Gastrocnemius medialis (tissue), 4 donors: Measurements from ENCODE around the gene RPS2. TPM values are rescaled to one million over a fixed set of nuclear protein-coding genes. Genes with fewer than 3 reads are reported as not detected.
"Not testable (repeated sequence)": the region's sequence is repeated elsewhere in the genome, so short reads cannot be mapped to it uniquely, and the experiment has no call there.

ENCODE experiments used
- ATAC-seq, 2 donors: fragments of 150-250 bp; one replicate each; pipeline ENCODE4 v1.9.1; 2016
- DNase-seq, 2 donors: peaks; one replicate each; pipeline ENCODE4 v3.0.0-alpha.2; 2019
- H3K27ac ChIP-seq, 4 donors: fragments of 200-600 bp; sonication (generic); 1 replicate in 1 of 4; 2 replicates in 3 of 4; pipeline ENCODE4 v1.5.1; 2016 to 2018; ENCODE audit warnings: mild to moderate bottlenecking in 2 of 4, moderate library complexity in 1 of 4
- H3K27me3 ChIP-seq, 3 donors: fragments of 200-600 bp; sonication (generic) in 2 of 3; 1 replicate in 1 of 3; 2 replicates in 2 of 3; pipeline versions ENCODE4 v1.5.1 to v1.6.0; 2016 to 2019; ENCODE audit warnings: mild to moderate bottlenecking in 1 of 3, moderate library complexity in 1 of 3
- H3K36me3 ChIP-seq, 2 donors: fragments of 200-600 bp; sonication (generic) in 1 of 2; one replicate each; pipeline ENCODE4 v1.5.1; 2017 to 2018
- H3K4me1 ChIP-seq, 2 donors: fragments of 200-600 bp; sonication (generic) in 1 of 2; one replicate each; pipeline ENCODE4 v1.5.1; 2016 to 2017; ENCODE audit warnings: mild to moderate bottlenecking in 2 of 2
- H3K4me3 ChIP-seq, 4 donors: fragments of 200-600 bp; sonication (generic) in 3 of 4; 1 replicate in 1 of 4; 2 replicates in 3 of 4; pipeline ENCODE4 v1.5.1; 2016 to 2019; ENCODE audit warnings: mild to moderate bottlenecking in 2 of 4
- H3K9me3 ChIP-seq, 3 donors: fragments of 200-600 bp; sonication (generic) in 2 of 3; 1 replicate in 1 of 3; 2 replicates in 2 of 3; pipeline ENCODE4 v1.5.1; 2016 to 2019
- POLR2A ChIP-seq, 2 donors: fragments of 450-650 bp; IDR thresholded peaks; one replicate each; pipeline ENCODE4 v1.6.1; 2017; ENCODE audit warnings: antibody characterized with exemption in 2 of 2, mild to moderate bottlenecking in 2 of 2, moderate library complexity in 2 of 2
- in situ Hi-C, 4 donors: fragments of 200-750 bp; cut with MboI; loops; one replicate each; pipeline versions ENCODE4 v1.15.0 to v1.8.0; 2017; ENCODE audit warnings: low sequenced_read_pairs in 4 of 4
- intact Hi-C: fragments of 100-400 bp; cut with DNase I; formaldehyde crosslinking; loops from one replicate; pipeline ENCODE4 v1.15.1; 2023; ENCODE audit warnings: low total_unique reads
- total RNA-seq, 4 donors: library from RNA; depleted of rRNA; stranded (reverse); fragments of >200 nt; gene quantifications; one replicate each; pipeline versions ENCODE4 v1.1.0 to v1.2.3, GENCODE V29; 2016
- TF ChIP-seq, protein P1 (sequence below), 5 experiments: fragments of 450-650 bp in 3 of 5; fragments of 200-600 bp in 2 of 5; sonication (generic) in 2 of 5; IDR thresholded peaks in 4 of 5; conservative IDR thresholded peaks in 1 of 5; 1 replicate in 4 of 5; 2 replicates in 1 of 5; pipeline ENCODE4 v1.5.1; 2016 to 2019; ENCODE audit warnings: antibody characterized with exemption in 5 of 5, mild to moderate bottlenecking in 3 of 5, moderate library complexity in 3 of 5

RPS2 gene
- total RNA-seq, 4 donors from 2014 or later, result 1,162 to 1,876 (median 1,684) TPM

GRCh38 chr16:1922357-1922756 lies 42.3 kb downstream of the RPS2 start:
- in situ Hi-C loops (no loop called here), intact Hi-C loops (no loop called here)
- no peaks in the 10 kb centered on the region for H3K4me1 ChIP-seq
- no peak overlapping the region for H3K4me3 ChIP-seq
- no peaks in the 10 kb centered on the region for H3K9me3 ChIP-seq
- DNase-seq, result no peak
- ATAC-seq, result no peak
- no peaks in the 10 kb centered on the region for H3K36me3 ChIP-seq
- peaks cover 54 to 58% (median 57%) of the 10 kb centered on the region in 3 donors for H3K27me3 ChIP-seq
- no peak overlapping the region for H3K27ac ChIP-seq
- no peak for TF ChIP-seq POLR2A (IDR thresholded peaks at IDR 0.05)
- TF ChIP-seq, protein P1, sequence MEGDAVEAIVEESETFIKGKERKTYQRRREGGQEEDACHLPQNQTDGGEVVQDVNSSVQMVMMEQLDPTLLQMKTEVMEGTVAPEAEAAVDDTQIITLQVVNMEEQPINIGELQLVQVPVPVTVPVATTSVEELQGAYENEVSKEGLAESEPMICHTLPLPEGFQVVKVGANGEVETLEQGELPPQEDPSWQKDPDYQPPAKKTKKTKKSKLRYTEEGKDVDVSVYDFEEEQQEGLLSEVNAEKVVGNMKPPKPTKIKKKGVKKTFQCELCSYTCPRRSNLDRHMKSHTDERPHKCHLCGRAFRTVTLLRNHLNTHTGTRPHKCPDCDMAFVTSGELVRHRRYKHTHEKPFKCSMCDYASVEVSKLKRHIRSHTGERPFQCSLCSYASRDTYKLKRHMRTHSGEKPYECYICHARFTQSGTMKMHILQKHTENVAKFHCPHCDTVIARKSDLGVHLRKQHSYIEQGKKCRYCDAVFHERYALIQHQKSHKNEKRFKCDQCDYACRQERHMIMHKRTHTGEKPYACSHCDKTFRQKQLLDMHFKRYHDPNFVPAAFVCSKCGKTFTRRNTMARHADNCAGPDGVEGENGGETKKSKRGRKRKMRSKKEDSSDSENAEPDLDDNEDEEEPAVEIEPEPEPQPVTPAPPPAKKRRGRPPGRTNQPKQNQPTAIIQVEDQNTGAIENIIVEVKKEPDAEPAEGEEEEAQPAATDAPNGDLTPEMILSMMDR (IDR thresholded peaks at IDR 0.05 in 4 of 5, conservative IDR thresholded peaks at IDR 0.05 in 1 of 5), result no peak

DNA sequence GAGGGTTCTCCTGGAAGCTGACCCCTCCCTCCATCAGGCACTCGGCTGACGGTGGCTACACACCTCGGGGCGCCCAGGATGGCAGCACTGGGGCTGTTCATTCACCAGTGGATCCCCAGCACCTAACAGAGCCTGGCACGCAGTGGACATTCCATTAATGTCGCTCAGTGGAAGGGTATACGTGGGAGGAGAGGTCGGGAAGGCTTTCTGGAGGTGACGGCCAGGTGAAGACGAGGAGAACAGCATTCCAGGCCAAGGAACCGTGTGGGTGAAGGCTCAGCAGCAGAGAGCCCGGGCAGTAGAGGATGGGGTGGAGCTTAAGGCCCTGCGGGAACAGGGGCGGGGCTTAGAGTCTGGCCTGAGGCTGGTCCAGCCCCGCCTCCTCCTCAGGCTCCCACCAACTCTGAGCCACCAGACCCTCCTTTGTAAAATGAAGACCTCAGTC lies 43.9 kb downstream of the RPS2 start:
- no peaks in the 10 kb centered on the region for H3K36me3 ChIP-seq
- H3K27ac ChIP-seq, result no peak overlapping the region
- no peaks in the 10 kb centered on the region for H3K4me1 ChIP-seq
- in situ Hi-C loops (no loop called here), intact Hi-C loops (no loop called here)
- no peaks in the 10 kb centered on the region for H3K9me3 ChIP-seq
- TF ChIP-seq, protein P1 (IDR thresholded peaks at IDR 0.05 in 4 of 5, conservative IDR thresholded peaks at IDR 0.05 in 1 of 5), result no peak
- TF ChIP-seq POLR2A (IDR thresholded peaks at IDR 0.05), result no peak
- DNase-seq (no peak), ATAC-seq (no peak)
- H3K4me3 ChIP-seq, result no peak overlapping the region
- H3K27me3 ChIP-seq, result peaks cover 69 to 73% (median 70%) of the 10 kb centered on the region in 3 donors

DNA sequence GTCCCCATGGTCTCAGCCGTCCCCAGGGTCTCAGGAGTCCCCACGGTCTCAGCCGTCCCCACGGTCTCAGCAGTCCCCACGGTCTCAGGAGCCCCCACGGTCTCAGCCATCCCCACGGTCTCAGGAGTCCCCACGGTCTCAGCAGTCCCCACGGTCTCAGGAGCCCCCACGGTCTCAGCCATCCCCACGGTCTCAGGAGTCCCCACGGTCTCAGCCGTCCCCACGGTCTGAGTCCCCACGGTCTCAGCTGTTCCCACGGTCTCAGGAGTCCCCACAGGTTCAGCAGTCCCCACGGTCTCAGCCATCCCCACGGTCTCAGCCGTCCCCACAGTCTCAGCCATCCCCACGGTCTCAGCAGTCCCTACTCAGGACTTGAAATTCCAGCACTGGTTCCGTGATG lies 44.5 kb downstream of the RPS2 start:
- H3K27ac ChIP-seq, in situ Hi-C loops, H3K4me3 ChIP-seq, intact Hi-C loops, ATAC-seq, DNase-seq, H3K36me3 ChIP-seq, H3K4me1 ChIP-seq, H3K9me3 ChIP-seq: not testable (repeated sequence)
- peaks cover 70 to 78% (median 73%) of the 10 kb centered on the region in 3 donors for H3K27me3 ChIP-seq

GRCh38 chr16:1919327-1919998 lies 45.2 kb downstream of the RPS2 start:
- intact Hi-C loops (no loop called here), in situ Hi-C loops (no loop called here)
- no peak for ATAC-seq
- no peak overlapping the region for H3K4me3 ChIP-seq
- TF ChIP-seq, protein P1 (IDR thresholded peaks at IDR 0.05 in 4 of 5, conservative IDR thresholded peaks at IDR 0.05 in 1 of 5), result no peak
- TF ChIP-seq POLR2A (IDR thresholded peaks at IDR 0.05), result no peak
- peaks cover 75 to 80% (median 77%) of the 10 kb centered on the region in 3 donors for H3K27me3 ChIP-seq
- no peaks in the 10 kb centered on the region for H3K9me3 ChIP-seq
- DNase-seq, result no peak
- no peaks in the 10 kb centered on the region for H3K4me1 ChIP-seq
- H3K36me3 ChIP-seq, result no peaks in the 10 kb centered on the region
- H3K27ac ChIP-seq, result no peak overlapping the region

GRCh38 chr16:1918351-1919326 lies 46.0 kb downstream of the RPS2 start, which contains the start of gene HS3ST6:
HS3ST6 (minus strand) TSS chr16:1918415; CDS start chr16:1918323, 92 bp downstream.
- no peak within 1 kb of the TSS for H3K27ac ChIP-seq
- H3K9me3 ChIP-seq, result no peaks in the 10 kb centered on the region
- DNase-seq, result no peak
- in situ Hi-C loops (no loop called here), intact Hi-C loops (no loop called here)
- no peak for TF ChIP-seq POLR2A (IDR thresholded peaks at IDR 0.05)
- TF ChIP-seq, protein P1 (IDR thresholded peaks at IDR 0.05 in 4 of 5, conservative IDR thresholded peaks at IDR 0.05 in 1 of 5), result no peak
- H3K4me1 ChIP-seq, result no peaks in the 10 kb centered on the region
- peaks cover 73 to 80% (median 77%) of the 10 kb centered on the region in 3 donors for H3K27me3 ChIP-seq
- ATAC-seq, result no peak
- H3K36me3 ChIP-seq, result no peaks in the 10 kb centered on the region
- no peak within 1 kb of the TSS for H3K4me3 ChIP-seq
